GM12865 (cell line): ENCODE results near the gene AP3D1.
A peak's percentile ranks its signal among the peaks of the same experiment; 100 is the strongest.

Experiments used
- DNase-seq: peaks from one replicate; pipeline ENCODE4 v3.0.0; 2010; ENCODE audit warnings: low read depth
- H3K4me3 ChIP-seq: 2 replicates; pipeline ENCODE4 v1.5.1; 2011; ENCODE audit warnings: mild to moderate bottlenecking, low read depth, low read length, control low read depth
- TF ChIP-seq, protein P1 (sequence below): IDR thresholded peaks from 2 replicates; pipeline ENCODE4 v1.5.1; 2011; ENCODE audit warnings: low read length, control low read depth, low read depth, inconsistent platforms; ENCODE audit not compliant: insufficient read depth; ENCODE audit errors: missing control alignments

AP3D1 gene

DNA sequence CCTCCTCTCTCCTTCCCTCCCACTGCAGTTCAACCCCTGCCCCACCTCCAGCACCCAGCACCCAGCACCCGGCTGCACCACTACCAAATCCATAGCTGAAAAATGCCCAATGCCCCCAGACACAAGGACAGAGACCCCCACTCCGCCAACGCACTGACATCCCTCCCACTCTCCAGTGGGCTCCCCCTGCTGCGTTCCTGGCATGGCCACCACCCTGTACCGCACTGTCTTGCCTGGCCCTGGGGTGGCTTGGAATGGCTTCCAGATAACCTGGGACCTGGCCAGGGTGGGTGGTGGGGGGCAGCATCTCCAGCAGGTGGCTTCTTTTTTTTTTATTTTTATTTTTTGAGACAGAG lies 94.6 kb downstream of the AP3D1 start:
- TF ChIP-seq, protein P1, sequence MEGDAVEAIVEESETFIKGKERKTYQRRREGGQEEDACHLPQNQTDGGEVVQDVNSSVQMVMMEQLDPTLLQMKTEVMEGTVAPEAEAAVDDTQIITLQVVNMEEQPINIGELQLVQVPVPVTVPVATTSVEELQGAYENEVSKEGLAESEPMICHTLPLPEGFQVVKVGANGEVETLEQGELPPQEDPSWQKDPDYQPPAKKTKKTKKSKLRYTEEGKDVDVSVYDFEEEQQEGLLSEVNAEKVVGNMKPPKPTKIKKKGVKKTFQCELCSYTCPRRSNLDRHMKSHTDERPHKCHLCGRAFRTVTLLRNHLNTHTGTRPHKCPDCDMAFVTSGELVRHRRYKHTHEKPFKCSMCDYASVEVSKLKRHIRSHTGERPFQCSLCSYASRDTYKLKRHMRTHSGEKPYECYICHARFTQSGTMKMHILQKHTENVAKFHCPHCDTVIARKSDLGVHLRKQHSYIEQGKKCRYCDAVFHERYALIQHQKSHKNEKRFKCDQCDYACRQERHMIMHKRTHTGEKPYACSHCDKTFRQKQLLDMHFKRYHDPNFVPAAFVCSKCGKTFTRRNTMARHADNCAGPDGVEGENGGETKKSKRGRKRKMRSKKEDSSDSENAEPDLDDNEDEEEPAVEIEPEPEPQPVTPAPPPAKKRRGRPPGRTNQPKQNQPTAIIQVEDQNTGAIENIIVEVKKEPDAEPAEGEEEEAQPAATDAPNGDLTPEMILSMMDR: no peak
- no peak for DNase-seq
- no peak overlapping the region for H3K4me3 ChIP-seq

DNA sequence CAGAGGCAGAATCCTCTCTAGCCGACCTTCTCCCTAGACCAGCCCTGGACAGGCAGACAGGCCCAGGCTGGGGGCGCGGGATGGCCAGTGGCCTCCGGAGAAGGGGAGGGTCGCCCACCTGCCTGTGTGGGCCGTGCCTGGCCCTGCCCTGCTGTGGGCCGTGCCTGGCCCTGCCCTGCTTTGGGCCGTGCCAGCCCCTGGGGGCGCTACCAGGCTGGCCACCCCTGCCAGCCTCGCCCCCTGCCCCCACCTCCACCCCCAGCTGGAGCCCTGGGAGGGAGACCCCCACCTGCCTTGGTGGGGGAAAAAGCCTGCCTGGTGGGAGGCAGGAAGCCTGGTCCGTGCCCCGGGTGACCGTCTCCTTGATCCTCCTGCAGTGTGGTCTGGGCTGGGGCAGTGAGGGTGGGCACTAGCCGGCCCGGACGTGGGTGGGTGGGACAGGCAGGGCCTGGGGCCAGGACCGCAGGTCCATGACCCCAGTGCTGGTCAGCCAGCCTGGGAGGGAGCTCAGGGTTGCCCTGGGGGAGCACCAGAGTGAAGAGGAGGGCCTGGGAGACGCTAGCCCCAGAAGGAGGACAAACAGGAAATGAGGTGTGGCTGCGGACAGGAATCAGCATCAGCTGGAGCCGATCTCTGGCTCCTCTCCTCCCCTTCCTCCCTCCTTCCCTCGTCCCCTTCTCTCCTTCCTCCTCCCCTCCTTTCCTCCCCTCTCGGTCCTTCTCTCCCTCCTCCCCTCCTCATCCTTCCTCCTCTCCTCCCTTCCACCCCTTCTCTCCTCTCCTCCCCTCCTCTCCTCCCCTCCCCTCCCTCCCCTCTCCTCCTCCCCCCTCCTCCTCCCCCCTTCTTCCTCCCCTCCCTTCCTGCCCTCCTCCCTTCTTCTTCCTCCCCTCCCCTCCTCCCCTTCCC lies 95.2 kb downstream of the AP3D1 start:
- TF ChIP-seq, protein P1: peak; percentile 10
- peak overlapping the region; percentile 56 for H3K4me3 ChIP-seq
- peak; percentile 70 for DNase-seq

DNA sequence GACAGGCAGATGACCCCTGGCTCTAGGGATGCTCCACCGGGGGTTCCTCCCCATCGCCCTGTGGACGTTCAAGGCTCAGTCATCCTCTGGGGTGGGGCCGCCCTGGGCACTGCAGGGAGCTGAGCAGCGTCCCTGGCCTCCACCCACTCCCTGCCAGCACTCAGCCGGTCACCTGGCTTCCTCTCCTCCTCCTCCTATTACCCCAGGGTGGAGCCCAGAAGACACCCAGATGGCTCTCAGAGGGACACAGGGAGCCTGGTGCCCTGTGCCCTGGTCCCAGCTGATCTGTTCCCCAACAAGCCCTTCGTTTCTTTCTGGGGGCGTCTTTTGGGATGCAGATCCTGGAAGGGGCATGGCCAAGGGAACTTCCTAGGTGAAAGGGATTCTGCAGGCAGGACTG lies 96.6 kb downstream of the AP3D1 start:
- DNase-seq: peak; percentile 71
- peak overlapping the region; percentile 55 for H3K4me3 ChIP-seq
- TF ChIP-seq, protein P1: no peak

DNA sequence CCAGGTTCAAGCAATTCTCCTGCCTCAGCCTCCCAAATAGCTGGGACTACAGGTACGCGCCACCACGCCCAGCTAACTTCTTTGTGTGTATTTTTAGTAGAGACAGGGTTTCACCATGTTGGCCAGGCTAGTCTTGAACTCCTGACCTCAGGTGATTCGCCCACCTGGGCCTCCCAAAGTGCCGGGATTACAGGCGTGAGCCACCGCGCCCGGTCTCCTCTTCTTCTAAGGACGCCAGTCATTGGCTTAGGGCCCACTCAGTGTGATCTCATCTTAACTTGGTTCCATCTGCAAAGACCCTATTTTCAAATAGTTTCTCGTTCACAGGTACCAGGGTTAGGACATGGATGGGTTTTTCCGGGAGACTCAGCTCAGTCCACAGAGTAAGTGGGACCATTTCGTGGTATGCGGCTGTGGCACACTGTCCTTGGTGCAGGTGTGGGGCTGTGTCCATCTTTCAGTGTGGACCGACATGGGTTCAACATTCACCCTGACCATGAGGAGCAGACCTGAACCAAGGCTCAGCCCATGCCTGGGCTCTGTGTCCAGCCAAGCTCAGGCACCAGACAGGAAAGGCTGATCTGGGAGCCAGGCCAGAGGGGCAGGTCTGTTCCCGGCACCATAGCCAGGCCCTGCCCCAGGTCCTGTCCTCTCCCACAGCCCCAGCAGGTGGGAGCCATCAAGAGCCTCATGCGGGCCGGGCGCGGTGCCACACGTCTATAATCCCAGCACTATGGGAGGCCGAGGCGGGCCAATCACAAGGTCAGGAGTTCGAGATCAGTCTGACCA lies 97.6 kb downstream of the AP3D1 start:
- peak overlapping the region; percentile 1; the same call in 1 of the 2 replicates for H3K4me3 ChIP-seq
- TF ChIP-seq, protein P1: no peak
- DNase-seq: peak; percentile 36

DNA sequence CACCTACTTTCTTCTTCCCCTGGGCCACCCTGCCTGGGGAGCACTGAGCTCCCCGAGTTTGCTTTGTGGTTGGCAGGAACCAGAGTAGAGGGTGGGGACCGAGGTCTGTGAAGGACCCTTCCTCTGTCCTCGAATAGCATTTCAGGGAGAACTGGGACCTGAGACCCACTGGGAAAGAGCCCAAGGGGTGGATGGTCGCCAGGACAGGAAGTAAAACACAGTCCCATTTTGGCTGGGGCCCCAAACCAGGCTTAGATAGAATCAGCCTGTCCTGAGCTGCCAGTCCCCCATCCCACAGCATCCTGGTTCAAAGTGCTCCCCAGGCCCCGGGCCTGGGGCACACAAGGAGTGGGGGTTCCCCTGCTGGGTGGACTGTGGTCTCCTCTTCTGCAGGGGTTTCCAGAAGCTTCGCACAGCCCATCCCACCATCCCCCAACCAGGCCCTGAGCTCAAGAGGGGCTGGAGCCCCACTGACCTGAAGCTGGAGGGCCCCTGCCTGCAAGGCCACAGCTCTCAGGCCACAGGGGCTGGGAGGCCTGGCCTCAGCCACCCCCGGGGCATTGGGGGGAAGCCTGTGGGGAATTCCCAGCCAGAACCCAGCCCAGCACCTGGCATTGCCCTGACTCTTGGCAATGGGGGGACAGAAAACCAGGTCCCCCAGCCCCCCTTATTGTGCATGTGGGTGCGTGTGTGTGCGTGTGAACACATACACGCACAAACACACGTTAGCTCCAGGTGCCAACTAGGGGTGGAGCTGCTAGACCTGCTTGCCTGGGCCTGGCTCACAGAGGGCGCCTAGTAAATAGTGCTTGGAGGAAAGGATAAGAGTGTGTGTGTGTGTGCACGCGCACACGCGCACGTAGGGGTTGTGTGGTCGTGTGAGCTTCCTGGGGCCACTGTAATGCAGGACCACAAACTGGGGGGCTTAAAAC lies 99.3 kb downstream of the AP3D1 start:
- DNase-seq: peak; percentile 82
- TF ChIP-seq, protein P1: no peak
- H3K4me3 ChIP-seq: peak overlapping the region; percentile 67
